GM21360 (cell line): Measurements from ENCODE around the gene SEC16B.
A peak's percentile ranks its signal among the peaks of the same experiment; 100 is the strongest.
"Not testable (repeated sequence)": the region's sequence is repeated elsewhere in the genome, so short reads cannot be mapped to it uniquely, and the experiment has no call there.

Experiments used
- ATAC-seq: cut with Tn5 transposase; IDR thresholded peaks from one replicate; pipeline ENCODE4 v1.9.1; 2021; ENCODE audit warnings: mild to moderate bottlenecking, moderate library complexity; ENCODE audit not compliant: unreplicated experiment

Gene SEC16B, protein sequence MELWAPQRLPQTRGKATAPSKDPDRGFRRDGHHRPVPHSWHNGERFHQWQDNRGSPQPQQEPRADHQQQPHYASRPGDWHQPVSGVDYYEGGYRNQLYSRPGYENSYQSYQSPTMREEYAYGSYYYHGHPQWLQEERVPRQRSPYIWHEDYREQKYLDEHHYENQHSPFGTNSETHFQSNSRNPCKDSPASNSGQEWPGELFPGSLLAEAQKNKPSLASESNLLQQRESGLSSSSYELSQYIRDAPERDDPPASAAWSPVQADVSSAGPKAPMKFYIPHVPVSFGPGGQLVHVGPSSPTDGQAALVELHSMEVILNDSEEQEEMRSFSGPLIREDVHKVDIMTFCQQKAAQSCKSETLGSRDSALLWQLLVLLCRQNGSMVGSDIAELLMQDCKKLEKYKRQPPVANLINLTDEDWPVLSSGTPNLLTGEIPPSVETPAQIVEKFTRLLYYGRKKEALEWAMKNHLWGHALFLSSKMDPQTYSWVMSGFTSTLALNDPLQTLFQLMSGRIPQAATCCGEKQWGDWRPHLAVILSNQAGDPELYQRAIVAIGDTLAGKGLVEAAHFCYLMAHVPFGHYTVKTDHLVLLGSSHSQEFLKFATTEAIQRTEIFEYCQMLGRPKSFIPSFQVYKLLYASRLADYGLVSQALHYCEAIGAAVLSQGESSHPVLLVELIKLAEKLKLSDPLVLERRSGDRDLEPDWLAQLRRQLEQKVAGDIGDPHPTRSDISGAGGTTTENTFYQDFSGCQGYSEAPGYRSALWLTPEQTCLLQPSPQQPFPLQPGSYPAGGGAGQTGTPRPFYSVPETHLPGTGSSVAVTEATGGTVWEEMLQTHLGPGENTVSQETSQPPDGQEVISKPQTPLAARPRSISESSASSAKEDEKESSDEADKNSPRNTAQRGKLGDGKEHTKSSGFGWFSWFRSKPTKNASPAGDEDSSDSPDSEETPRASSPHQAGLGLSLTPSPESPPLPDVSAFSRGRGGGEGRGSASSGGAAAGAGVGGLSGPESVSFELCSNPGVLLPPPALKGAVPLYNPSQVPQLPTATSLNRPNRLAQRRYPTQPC

DNA sequence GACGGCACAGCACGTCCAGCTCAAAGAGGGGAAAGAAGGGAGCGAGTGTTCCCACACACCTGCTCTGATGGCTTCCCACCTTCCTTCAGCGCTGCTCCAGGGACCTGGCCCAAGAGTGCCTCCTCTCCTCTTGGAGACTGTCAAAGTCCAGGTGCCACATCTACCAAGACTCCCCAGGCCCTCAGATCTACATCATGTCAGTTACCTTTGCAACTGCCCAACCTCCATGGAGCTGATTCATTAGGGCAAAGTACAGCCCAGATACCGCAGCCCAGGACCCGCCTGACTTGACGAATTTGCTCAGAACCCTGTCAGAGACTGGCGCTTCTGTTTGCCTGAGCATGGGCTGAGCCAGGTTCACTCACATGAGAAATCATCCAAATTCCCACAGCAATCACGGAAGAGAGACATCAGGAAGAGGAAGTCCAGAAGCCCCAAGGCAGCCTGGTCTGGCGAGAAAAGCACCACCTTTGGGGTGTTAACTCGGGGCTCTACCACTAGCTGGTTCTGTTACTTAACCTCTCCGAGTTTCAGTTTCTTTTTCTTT lies at the start of gene SEC16B:
SEC16B (minus strand) TSS at position 234 of the 547 bp plus-strand sequence. CDS start 2,077 bp downstream, outside the sequence.
- ATAC-seq = no peak

GRCh38 chr1:178019622-178020021 lies 49.8 kb upstream of the SEC16B start:
- ATAC-seq = no peak

- ATAC-seq = no peak
These were observed 49.4 kb upstream of the SEC16B start for GRCh38 chr1:178019208-178019607.

DNA sequence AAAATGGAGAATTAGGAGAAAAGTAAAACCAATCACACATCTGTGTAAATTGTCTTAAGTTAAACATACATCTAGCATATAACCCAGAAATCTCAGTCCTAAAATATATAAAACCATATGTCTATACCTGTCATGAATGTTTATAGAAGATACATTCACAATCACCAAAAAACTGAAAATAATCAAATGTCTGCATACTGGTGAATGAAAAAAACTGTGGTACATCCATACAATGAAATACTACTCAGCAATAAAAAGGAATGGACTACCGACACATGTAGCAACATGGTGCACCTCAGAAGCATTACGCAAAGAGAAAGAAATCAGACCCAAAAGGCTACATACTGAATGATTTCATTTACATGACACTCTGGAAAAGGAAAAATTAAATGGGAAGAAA lies 47.7 kb upstream of the SEC16B start:
- no peak for ATAC-seq

DNA sequence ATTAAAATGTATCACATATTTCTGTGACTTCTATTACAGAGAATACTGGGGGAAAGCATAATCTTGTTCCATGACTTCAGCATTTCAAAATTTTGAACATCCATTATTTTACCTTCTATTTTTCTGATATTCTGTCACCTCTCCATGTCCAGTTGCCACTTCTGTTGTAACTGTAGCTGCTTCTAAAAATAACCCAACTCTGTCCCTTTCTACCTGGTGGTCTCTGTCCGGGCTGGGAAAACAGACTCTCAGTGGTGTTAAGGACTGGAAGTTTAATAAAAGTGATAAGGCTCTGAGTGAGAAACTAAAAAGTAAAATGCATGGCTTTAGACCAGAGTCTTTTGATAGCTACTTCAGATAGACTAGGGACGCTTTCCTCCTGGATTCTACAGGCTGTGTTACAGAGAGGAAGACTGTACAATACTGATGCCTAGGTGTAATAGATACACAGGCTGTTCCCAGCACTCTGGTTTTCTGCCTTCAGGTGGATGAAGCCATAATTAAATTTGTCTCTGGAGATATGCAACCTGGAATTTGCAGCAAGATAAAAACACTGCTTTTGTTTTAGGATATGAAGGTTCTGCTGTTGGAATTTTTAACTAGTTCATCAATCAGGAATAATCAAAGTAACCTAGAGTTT lies 42.1 kb upstream of the SEC16B start:
- no peak for ATAC-seq

DNA sequence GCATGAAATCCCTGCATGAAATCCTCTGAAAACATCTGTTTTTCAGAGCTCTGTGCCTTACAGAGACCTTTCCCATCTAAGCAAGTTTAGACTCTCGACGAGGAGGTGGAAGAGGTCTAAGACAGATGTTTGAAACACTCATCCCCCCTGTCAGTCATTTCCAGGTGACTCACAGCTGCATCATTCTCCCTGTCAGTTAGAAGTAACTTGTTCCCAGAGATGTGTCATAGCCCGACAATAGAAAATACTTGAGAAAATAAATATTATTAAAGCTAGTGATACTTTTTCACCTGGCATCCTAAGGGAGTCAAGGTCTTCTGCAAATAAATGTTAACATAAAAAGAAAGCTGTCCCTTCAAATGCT lies 41.6 kb upstream of the SEC16B start:
- no peak for ATAC-seq

GRCh38 chr1:178010674-178011464 lies 41.0 kb upstream of the SEC16B start:
- ATAC-seq = no peak

GRCh38 chr1:178006043-178006442 lies 36.2 kb upstream of the SEC16B start:
- ATAC-seq = no peak

GRCh38 chr1:178005450-178005849 lies 35.6 kb upstream of the SEC16B start:
- ATAC-seq = no peak

- ATAC-seq = peak; percentile 48
These were observed 35.1 kb upstream of the SEC16B start for GRCh38 chr1:178004926-178005391.

- ATAC-seq = no peak
These were observed 29.1 kb upstream of the SEC16B start for GRCh38 chr1:177998696-177999631.

- ATAC-seq = no peak
These were observed 27.1 kb upstream of the SEC16B start for GRCh38 chr1:177996957-177997356.

DNA sequence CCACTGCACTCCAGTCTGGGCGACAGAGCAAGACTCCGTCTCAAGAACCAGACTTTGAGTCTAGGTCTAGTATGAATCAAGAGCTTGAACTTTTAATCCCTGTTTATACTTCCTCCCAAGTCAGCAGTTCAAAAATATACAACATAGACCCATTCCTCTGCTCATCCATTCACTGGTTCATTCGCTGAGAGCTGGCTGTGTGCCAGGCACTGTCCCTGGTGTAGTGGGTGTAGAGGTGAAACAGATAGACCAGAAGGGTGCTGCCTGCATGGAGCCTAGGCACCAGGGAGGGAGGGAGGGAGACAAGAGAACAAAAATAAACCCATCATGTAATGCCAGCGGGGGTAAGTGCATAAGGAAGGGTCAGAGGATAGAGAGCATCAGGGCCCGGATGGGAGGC lies 25.5 kb upstream of the SEC16B start:
- no peak for ATAC-seq

DNA sequence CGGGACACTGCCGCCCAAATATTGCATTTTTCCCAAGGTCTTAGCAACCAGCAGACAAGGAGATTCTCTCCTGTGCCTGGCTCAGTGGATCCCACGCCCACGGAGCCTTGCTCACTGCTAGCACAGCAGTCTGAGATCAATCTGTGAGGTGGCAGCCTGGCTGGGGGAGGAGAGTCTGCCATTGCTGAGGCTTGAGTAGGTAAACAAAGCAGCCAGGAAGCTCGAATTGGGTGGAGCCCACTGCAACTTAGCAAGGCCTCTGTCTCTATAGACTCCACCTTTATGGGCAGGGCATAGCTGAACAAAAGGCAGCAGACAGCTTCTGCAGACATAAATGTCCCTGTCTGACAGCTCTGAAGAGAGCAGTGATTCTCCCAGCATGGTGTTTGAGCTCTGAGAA lies 16.4 kb upstream of the SEC16B start:
- ATAC-seq = not testable (repeated sequence)

GRCh38 chr1:177984761-177985160 lies 14.9 kb upstream of the SEC16B start:
- no peak for ATAC-seq

- no peak for ATAC-seq
These were observed 14.3 kb upstream of the SEC16B start for GRCh38 chr1:177984136-177984525.

DNA sequence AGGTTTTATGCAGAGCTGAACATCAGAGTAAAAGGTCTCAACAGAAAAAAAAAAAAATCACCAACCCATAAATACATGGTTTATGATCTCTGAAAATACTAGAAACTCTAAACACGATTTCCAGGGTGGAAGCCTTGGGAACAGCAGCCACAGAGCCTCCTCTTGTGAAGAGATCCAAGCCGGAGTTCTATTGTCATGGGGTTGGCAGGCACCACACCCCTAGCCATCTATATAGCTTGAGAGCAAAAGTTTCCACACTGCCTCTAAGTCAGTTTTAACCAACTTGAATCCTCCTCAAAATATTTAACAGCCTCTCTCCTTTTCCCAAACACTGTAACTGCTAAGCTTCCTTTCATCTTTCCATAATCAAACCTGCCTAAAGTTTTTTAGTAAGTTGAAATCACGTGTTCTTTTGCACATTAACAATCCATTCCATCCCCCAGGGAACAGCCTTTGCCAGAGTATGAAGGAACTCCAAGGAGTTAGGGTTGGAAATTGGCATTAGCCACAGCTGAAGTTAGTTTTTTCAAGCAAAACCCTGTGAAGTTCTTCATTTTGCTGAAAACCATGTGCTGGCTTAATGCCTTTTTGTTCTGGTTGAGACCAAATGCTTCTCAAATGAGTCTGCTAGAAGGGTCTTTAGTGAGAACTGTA lies 13.8 kb upstream of the SEC16B start:
- no peak for ATAC-seq

GRCh38 chr1:177983077-177983476 lies 13.2 kb upstream of the SEC16B start:
- no peak for ATAC-seq
